Ureter (tissue), 1 donor: ENCODE results near the gene TMEM33. TPM values are rescaled to one million over a fixed set of nuclear protein-coding genes. Genes with fewer than 3 reads are reported as not detected.
A peak's percentile ranks its signal among the peaks of the same experiment; 100 is the strongest.

Experiments used
- DNase-seq: peaks from one replicate; pipeline ENCODE4 v3.0.0-alpha.2; 2020; ENCODE audit warnings: low spot score
- total RNA-seq: library from RNA; stranded (reverse); gene quantifications from one replicate; pipeline ENCODE4 v1.2.4, GENCODE V29; 2023
- donor health status: DM: yes; HTN: yes; CAD: no.

TMEM33 gene
- total RNA-seq, 1 donor from 2014 or later, result 69.5 TPM

- no peak for DNase-seq
Observed at GRCh38 chr4:41939016-41939626, 3.9 kb downstream of the TMEM33 start.

- DNase-seq, result no peak
Observed at GRCh38 chr4:41940834-41941233, 5.6 kb downstream of the TMEM33 start.

DNA sequence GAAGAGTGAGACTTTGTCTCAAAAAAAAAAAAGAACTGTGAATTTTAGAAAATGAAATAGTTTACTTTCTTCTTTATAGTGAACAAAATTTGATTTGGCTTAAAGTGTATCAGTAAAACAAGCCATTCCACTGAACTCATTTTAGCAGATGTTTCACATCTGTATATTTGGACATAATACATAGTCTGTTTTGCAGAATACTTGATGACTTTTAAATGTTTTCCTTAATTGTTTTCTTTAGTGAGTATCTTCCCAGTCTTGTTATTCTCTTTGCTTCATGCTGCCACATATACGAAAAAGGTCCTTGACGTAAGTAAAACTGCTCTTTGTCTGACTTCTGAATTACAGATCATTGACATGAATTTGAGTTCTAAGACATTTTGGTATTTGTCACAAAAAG lies 8.3 kb downstream of the TMEM33 start:
- DNase-seq, result no peak

- DNase-seq, result no peak
Observed at GRCh38 chr4:41944089-41944488, 8.9 kb downstream of the TMEM33 start.

GRCh38 chr4:41949531-41949930 lies 14.3 kb downstream of the TMEM33 start:
- DNase-seq, result no peak

GRCh38 chr4:41957634-41958033 lies 22.4 kb downstream of the TMEM33 start:
- no peak for DNase-seq

- no peak for DNase-seq
Observed at GRCh38 chr4:41963105-41963504, 27.9 kb downstream of the TMEM33 start.

- DNase-seq, result no peak
Observed at GRCh38 chr4:41964401-41964800, 29.2 kb downstream of the TMEM33 start.

- no peak for DNase-seq
Observed at GRCh38 chr4:41967392-41967791, 32.2 kb downstream of the TMEM33 start.

DNA sequence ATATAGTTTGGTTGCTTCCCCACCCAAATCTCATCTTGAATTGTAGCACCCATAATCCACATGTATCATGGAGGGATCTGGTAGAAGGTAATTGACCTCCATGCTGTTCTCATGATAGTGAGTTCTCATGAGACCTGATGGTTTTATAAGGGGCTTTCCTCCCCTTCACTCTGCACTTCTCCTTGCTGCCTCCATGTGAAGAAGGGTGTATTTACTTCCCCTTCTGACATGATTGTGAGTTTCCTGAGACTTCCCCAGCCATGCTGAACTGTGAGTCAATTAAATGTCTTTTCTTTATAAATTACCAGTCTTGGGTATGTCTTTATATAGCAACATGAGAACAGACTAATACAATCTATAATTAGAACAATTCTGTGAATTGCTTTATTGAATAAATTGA lies 34.4 kb downstream of the TMEM33 start:
- no peak for DNase-seq

- DNase-seq, result no peak
Observed at GRCh38 chr4:41975341-41975740, 40.1 kb downstream of the TMEM33 start.

DNA sequence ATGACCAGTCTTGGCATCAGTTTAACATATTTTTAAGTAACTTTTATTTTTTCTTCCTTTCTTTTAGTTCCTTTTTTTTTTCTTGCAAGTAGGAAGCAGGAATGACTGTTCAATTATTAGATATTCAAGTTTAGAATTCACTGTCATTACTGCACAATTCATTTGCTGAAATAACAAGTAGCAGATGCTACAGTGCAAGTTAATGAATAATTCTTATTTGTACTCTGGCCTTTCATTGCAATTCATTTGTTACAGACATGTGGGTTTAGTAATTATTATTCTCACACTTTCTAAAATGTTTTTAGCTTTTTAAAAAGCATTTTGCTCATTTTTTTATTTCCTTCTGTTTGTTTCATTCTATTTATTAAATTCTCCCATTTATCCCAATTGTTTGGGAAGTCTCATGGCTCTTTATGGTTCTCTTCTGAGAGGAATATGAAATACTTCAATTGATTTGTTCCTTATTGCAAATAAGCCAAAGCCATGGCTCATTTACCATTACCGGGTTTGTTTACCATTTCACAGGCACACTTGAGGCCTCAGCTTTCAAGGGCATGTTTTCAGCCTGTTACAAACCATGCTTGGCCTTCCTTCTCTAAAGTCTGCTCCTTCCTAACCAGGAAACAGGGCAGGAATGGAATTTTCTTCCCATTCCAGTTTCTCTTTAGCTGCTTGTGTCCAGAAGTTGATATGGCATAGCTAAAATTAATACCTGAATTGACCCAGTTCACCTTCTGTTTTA lies 41.7 kb downstream of the TMEM33 start:
- no peak for DNase-seq

DNA sequence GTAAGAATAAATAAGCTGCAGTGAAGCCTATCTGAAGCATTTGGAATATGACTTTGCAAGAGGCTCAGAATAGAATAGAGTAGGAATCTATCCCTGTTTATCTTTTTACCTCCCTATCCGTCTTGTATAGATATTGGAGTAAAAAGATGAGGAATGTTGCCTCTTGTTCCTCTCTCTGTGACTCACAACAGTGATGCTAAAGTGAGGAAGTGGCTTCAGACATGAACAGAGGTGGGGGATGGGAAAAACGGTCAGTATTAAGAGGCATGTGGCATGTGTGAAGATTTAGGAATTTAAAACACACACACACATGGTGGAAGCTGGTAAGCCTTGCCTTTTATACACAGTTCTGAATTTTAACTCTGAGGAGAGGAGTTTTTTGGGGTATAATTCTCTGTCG lies 42.5 kb downstream of the TMEM33 start:
- DNase-seq, result no peak

GRCh38 chr4:41981456-41981855 lies 46.2 kb downstream of the TMEM33 start, which contains the start of gene DCAF4L1:
Gene DCAF4L1 (plus strand): TSS chr4:41981756. CDS start chr4:41981793, 37 bp downstream.
- no peak for DNase-seq

- DNase-seq, result no peak
Observed at GRCh38 chr4:41982716-41983115, 47.5 kb downstream of the TMEM33 start.

DNA sequence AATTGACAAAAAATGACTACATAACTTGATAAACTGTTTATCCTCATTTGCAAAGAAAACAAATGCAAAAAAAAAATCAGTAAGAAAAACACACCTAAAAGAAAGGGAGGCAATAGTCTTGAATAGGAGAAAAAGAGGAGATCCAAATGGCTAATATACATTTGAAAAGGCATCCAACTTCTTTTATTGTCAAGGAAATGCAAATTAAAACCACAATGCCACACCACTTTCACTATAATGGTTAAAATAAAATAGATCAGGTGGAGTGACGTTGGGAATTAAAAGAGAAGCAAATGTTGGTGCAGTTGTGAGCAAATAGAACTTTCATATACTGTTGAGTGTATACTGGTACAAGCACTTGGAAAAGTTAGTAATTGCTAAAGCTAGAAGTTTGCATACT lies 49.9 kb downstream of the TMEM33 start:
- no peak for DNase-seq

DNA sequence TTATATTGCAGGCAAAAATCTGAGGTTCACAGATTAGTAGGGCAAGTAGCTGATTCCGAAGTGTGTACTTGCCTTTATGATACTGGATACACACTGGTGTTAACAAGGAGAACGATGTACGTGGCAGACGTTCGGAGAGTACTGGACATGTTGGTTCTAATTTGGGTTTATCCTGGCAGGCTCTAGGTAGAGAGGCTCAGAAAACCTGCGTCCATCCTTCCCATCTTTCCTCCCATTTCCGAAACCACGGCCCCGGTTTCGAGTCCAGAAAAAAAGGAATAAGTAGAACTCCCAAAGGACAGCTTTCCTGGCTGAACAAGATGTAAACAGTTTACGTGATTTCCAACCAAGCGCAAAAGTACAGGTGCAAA lies 54.8 kb downstream of the TMEM33 start:
- DNase-seq, result no peak

DNA sequence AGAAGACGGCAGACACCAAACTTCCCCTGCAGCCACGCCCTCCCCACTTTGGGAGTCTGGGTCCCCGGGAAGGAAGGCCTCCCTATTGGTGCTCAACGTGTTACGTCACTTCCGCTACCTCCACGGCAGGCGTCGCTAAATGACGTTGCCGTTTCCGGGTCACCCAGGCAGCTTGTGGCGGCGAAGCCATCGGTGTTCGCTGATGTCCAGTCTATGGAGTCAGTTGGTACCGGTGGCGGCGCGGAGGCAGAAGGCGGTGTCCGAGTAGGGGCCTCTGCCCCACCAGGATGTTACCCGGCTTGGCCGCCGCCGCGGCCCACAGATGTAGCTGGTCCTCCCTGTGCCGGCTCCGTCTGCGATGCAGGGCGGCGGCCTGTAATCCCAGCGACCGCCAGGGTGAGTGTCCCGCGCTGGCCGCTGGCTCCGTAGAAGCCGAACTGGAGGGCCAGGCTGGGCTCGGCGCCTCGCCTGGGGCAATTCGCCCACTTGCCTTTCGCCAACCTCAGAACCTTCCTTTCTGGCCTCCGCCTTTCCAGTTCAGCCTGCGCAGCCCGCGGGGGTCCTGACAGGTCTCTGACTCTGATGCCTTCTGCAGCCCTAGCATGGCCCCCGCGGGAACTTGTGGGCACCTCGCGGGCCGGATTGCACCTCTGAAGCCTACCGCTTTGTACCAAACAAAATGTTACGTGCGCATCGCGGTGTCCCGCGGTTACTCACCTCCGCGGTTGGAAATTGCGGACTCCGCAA lies 55.3 kb downstream of the TMEM33 start, which contains the start of gene SLC30A9:
Gene SLC30A9 (plus strand): TSS at position 166 of the 747 bp plus-strand sequence. CDS start 122 bp downstream, at position 288.
- peak; percentile 96 for DNase-seq

- DNase-seq, result no peak
Observed at GRCh38 chr4:41991916-41992767, 56.9 kb downstream of the TMEM33 start.

GRCh38 chr4:41992967-41993857 lies 58.0 kb downstream of the TMEM33 start:
- no peak for DNase-seq
